ENCODE results near the gene CKS1B. TPM values are rescaled to one million over a fixed set of nuclear protein-coding genes. Genes with fewer than 3 reads are reported as not detected.

The CKS1B gene
- total and polyA plus RNA-seq, 9 of the 15 experiments (the other 6 are each of a cell fraction or from before 2014, with no cell fraction given) = 215 to 1,103 (median 460) TPM

DNA sequence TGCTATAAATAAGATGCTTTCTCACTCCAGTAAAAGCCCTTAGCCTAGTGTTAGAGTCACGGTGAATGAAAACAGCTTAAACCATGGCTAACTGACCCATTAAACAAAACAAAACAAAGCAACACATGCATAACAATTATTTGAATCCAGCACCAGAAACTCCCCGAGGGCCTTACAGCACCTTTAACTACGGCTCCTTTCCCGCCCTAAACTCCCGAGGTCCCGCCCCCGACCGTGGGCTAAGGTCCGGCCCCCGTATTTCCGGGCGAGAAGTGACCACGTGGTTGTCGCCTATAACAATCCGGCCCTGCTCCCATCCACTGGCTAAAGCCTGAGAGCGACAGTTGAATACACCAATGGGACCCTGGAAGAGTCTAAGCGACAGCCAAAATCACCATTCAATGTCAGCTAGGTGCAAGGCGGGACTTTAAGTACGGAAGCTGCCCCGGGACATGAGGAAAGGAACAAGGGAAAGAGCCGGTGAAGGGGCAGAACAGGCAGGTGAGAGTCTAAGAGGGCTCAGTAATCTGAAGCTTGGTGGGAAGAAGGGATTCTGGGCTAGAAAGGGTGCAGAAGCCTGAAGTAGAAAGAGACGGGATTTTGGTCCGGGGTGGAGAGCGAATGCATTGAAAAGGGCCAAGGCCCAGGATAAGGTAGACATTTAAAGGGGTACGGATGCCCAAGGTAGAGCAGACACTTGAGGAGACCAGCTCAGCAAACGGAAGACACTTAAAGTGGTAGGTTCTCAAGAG is 8.6 kb downstream of the CKS1B start, which contains the start of gene FLAD1 (continued):
- peak; percentile 84 for TF ChIP-seq MYBL2 (IDR thresholded peaks at IDR 0.05; ENCODE audit: low read depth)
- TF ChIP-seq MYBL2 (CRISPR knock-in tag; IDR thresholded peaks at IDR 0.05; ENCODE audit: borderline replicate concordance) = no peak
- peak; percentile 96 for TF ChIP-seq MYC (IDR thresholded peaks at IDR 0.05; ENCODE audit: low read depth, low read length)
- TF ChIP-seq MYC (CRISPR knock-in tag; IDR thresholded peaks at IDR 0.05; ENCODE audit: borderline replicate concordance, low read depth) = no peak
- peak; percentile 88 for TF ChIP-seq RB1 (IDR thresholded peaks at IDR 0.05; ENCODE audit: low read depth)
- TF ChIP-seq, protein P1, sequence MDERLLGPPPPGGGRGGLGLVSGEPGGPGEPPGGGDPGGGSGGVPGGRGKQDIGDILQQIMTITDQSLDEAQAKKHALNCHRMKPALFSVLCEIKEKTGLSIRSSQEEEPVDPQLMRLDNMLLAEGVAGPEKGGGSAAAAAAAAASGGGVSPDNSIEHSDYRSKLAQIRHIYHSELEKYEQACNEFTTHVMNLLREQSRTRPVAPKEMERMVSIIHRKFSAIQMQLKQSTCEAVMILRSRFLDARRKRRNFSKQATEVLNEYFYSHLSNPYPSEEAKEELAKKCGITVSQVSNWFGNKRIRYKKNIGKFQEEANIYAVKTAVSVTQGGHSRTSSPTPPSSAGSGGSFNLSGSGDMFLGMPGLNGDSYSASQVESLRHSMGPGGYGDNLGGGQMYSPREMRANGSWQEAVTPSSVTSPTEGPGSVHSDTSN (CRISPR knock-in tag; IDR thresholded peaks at IDR 0.05; ENCODE audit: low read depth) = peak; percentile 100
- TF ChIP-seq, protein P1 (tag; conservative IDR thresholded peaks at IDR 0.05; ENCODE audit: low read depth) = peak; percentile 100
- TF ChIP-seq, protein P2, sequence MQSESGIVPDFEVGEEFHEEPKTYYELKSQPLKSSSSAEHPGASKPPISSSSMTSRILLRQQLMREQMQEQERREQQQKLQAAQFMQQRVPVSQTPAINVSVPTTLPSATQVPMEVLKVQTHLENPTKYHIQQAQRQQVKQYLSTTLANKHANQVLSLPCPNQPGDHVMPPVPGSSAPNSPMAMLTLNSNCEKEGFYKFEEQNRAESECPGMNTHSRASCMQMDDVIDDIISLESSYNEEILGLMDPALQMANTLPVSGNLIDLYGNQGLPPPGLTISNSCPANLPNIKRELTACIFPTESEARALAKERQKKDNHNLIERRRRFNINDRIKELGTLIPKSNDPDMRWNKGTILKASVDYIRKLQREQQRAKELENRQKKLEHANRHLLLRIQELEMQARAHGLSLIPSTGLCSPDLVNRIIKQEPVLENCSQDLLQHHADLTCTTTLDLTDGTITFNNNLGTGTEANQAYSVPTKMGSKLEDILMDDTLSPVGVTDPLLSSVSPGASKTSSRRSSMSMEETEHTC (IDR thresholded peaks at IDR 0.05) = no peak
- no peak for TF ChIP-seq MAFG (tag; conservative IDR thresholded peaks at IDR 0.05)
- no peak for TF ChIP-seq CCAR2 (IDR thresholded peaks at IDR 0.05; ENCODE audit: low read depth, low read length)
- peak; percentile 42; the same call in 1 of the 2 replicates for TF ChIP-seq NR2C1 (IDR thresholded peaks at IDR 0.05)
- no peak for TF ChIP-seq NR2C1 (tag; IDR thresholded peaks at IDR 0.05)
- peak; percentile 72; the same call in 1 of the 2 replicates for TF ChIP-seq LCOR (CRISPR knock-in tag; IDR thresholded peaks at IDR 0.05)
- no peak for TF ChIP-seq ZNF507 (tag; conservative IDR thresholded peaks at IDR 0.05)
- TF ChIP-seq, protein P3, sequence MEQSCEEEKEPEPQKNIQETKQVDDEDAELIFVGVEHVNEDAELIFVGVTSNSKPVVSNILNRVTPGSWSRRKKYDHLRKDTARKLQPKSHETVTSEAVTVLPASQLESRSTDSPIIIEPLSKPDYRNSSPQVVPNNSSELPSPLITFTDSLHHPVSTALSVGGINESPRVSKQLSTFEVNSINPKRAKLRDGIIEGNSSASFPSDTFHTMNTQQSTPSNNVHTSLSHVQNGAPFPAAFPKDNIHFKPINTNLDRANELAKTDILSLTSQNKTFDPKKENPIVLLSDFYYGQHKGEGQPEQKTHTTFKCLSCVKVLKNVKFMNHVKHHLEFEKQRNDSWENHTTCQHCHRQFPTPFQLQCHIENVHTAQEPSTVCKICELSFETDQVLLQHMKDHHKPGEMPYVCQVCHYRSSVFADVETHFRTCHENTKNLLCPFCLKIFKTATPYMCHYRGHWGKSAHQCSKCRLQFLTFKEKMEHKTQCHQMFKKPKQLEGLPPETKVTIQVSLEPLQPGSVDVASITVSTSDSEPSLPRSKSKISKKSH (CRISPR knock-in tag; IDR thresholded peaks at IDR 0.05) = no peak
